WTC11 (cell line): ENCODE measurements around the gene DENR.

ENCODE experiments used
- CREB1 ChIP-seq: sonication (generic); formaldehyde crosslinking; IDR thresholded peaks from 2 replicates; pipeline ENCODE4 v1.8.0; 2023; ENCODE audit warnings: mild to moderate bottlenecking, missing genetic modification reagents
- CREM ChIP-seq: sonication (generic); formaldehyde crosslinking; IDR thresholded peaks from 2 replicates; pipeline ENCODE4 v1.8.1; 2022; ENCODE audit warnings: mild to moderate bottlenecking, missing genetic modification reagents, moderate library complexity
- CTCF ChIP-seq: fragments of 200-600 bp; IDR thresholded peaks from 2 replicates; pipeline ENCODE4 v1.8.0; 2022; ENCODE audit warnings: antibody characterized with exemption
- E2F4 ChIP-seq: sonication (generic); formaldehyde crosslinking; IDR thresholded peaks from 2 replicates; pipeline ENCODE4 v1.8.1; 2022; ENCODE audit warnings: low read depth, mild to moderate bottlenecking, moderate library complexity, missing genetic modification reagents, borderline replicate concordance
- ELF4 ChIP-seq: sonication (generic); formaldehyde crosslinking; IDR thresholded peaks from 2 replicates; pipeline ENCODE4 v1.8.1; 2022; ENCODE audit warnings: low read depth, mild to moderate bottlenecking, moderate library complexity, missing genetic modification reagents
- EMX1 ChIP-seq: fragments of 250-450 bp; sonication (Bioruptor Pico); IDR thresholded peaks from 2 replicates; pipeline ENCODE4 v1.8.0; 2021; ENCODE audit warnings: mild to moderate bottlenecking
- FOXP1 ChIP-seq: sonication (generic); formaldehyde crosslinking; IDR thresholded peaks from 2 replicates; pipeline ENCODE4 v1.8.0; 2022; ENCODE audit warnings: missing genetic modification reagents, mild to moderate bottlenecking, moderate library complexity, borderline replicate concordance
- FOXP4 ChIP-seq: sonication (generic); formaldehyde crosslinking; IDR thresholded peaks from 2 replicates; pipeline ENCODE4 v1.8.0; 2022; ENCODE audit warnings: mild to moderate bottlenecking, missing genetic modification reagents
- HMGXB4 ChIP-seq: sonication (generic); formaldehyde crosslinking; IDR thresholded peaks from 2 replicates; pipeline ENCODE4 v1.8.1; 2023; ENCODE audit warnings: mild to moderate bottlenecking, moderate library complexity, missing genetic modification reagents
- MAX ChIP-seq: sonication (generic); formaldehyde crosslinking; IDR thresholded peaks from 2 replicates; pipeline ENCODE4 v1.8.0; 2022; ENCODE audit warnings: mild to moderate bottlenecking, missing genetic modification reagents
- PRRX2 ChIP-seq: fragments of 250-450 bp; sonication (Bioruptor Pico); IDR thresholded peaks from 2 replicates; pipeline ENCODE4 v1.8.0; 2021; ENCODE audit warnings: mild to moderate bottlenecking
- SMAD3 ChIP-seq: sonication (generic); formaldehyde crosslinking; IDR thresholded peaks from 2 replicates; pipeline ENCODE4 v1.8.0; 2022; ENCODE audit warnings: missing genetic modification reagents, mild to moderate bottlenecking, borderline replicate concordance
- TEAD1 ChIP-seq: sonication (generic); formaldehyde crosslinking; IDR thresholded peaks from 2 replicates; pipeline ENCODE4 v1.8.0; 2022; ENCODE audit warnings: mild to moderate bottlenecking, missing genetic modification reagents
- ZBTB21 ChIP-seq: sonication (generic); formaldehyde crosslinking; IDR thresholded peaks from 2 replicates; pipeline ENCODE4 v1.8.1; 2023; ENCODE audit warnings: mild to moderate bottlenecking, missing genetic modification reagents, borderline replicate concordance

GRCh38 chr12:122789637-122790036 lies 37.0 kb downstream of the DENR start:
- no peak for TF ChIP-seq CTCF
- no peak for TF ChIP-seq CREM (CRISPR knock-in tag)
- TF ChIP-seq MAX (CRISPR knock-in tag) = no peak
- TF ChIP-seq ELF4 (CRISPR knock-in tag) = no peak
- no peak for TF ChIP-seq ZBTB21 (CRISPR knock-in tag)
- no peak for TF ChIP-seq SMAD3 (CRISPR knock-in tag)
- no peak for TF ChIP-seq TEAD1 (CRISPR knock-in tag)
- TF ChIP-seq CREB1 (CRISPR knock-in tag) = no peak
- TF ChIP-seq FOXP4 (CRISPR knock-in tag) = no peak
- TF ChIP-seq PRRX2 = no peak
- no peak for TF ChIP-seq EMX1 (CRISPR knock-in tag)
- TF ChIP-seq HMGXB4 (CRISPR knock-in tag) = no peak
- TF ChIP-seq FOXP1 = no peak
- TF ChIP-seq E2F4 (CRISPR knock-in tag) = no peak
